Colonic mucosa (tissue), 4 donors: Measurements from ENCODE around the gene VHLL. TPM values are rescaled to one million over a fixed set of nuclear protein-coding genes. Genes with fewer than 3 reads are reported as not detected.
A peak's percentile ranks its signal among the peaks of the same experiment; 100 is the strongest.

ENCODE experiments used
- DNase-seq: peaks from one replicate; pipeline ENCODE4 v3.0.0-alpha.2; 2020
- H3K27ac ChIP-seq: fragments of 200-600 bp; one replicate; pipeline ENCODE4 v1.8.0; 2021
- H3K27me3 ChIP-seq: fragments of 200-600 bp; one replicate; pipeline ENCODE4 v1.8.0; 2021
- H3K36me3 ChIP-seq: fragments of 200-600 bp; one replicate; pipeline ENCODE4 v1.8.0; 2021
- H3K4me1 ChIP-seq: fragments of 200-600 bp; one replicate; pipeline ENCODE4 v1.8.0; 2021; ENCODE audit warnings: mild to moderate bottlenecking
- H3K4me3 ChIP-seq: fragments of 200-600 bp; one replicate; pipeline ENCODE4 v1.8.0; 2021
- H3K9ac ChIP-seq, 2 donors: one replicate each; pipeline ENCODE4 v1.7.0; 2013; ENCODE audit warnings: control low read depth in 2 of 2, low read depth in 2 of 2, low read length in 2 of 2
- H3K9me3 ChIP-seq: fragments of 200-600 bp; one replicate; pipeline ENCODE4 v1.8.0; 2021
- CTCF ChIP-seq: fragments of 200-600 bp; IDR thresholded peaks from one replicate; pipeline ENCODE4 v1.8.0; 2022; ENCODE audit warnings: antibody characterized with exemption, mild to moderate bottlenecking
- intact Hi-C: fragments of 100-400 bp; cut with DNase I; formaldehyde crosslinking; loops from one replicate; pipeline ENCODE4 v1.14.1; 2022
- total RNA-seq, 2 donors: library from RNA; stranded (reverse); fragmentation: NEBNext Ultra II Directional in 1 of 2; extraction: Animal tissue kit (Norgen Biotek cat#: 25700) in 1 of 2; gene quantifications; one replicate each; pipeline ENCODE4 v1.2.1, GENCODE V29; 2021
- donor health status: healthy.
- donor health status: DM: no; HTN: no; CAD: no.
- donor health status: DM: no; HTN: no; CAD: no.

The VHLL gene
- total RNA-seq, 2 donors from 2014 or later: not detected

GRCh38 chr1:156289857-156290256, 9.2 kb downstream of the VHLL start:
- intact Hi-C loops: no loop called here
- H3K27me3 ChIP-seq: no peaks in the 10 kb centered on the region
- DNase-seq: no peak
- H3K27ac ChIP-seq: no peak overlapping the region
- no peaks in the 10 kb centered on the region for H3K36me3 ChIP-seq
- H3K4me1 ChIP-seq: peaks cover 6% of the 10 kb centered on the region
- no peaks in the 10 kb centered on the region for H3K9me3 ChIP-seq
- no peak overlapping the region for H3K9ac ChIP-seq
- TF ChIP-seq CTCF: no peak
- H3K4me3 ChIP-seq: no peak overlapping the region

GRCh38 chr1:156286061-156286460, 13.0 kb downstream of the VHLL start:
- no peak overlapping the region for H3K27ac ChIP-seq
- no peak overlapping the region for H3K9ac ChIP-seq
- no peak for TF ChIP-seq CTCF
- intact Hi-C loops: no loop called here
- peaks cover 7% of the 10 kb centered on the region for H3K4me1 ChIP-seq
- H3K27me3 ChIP-seq: no peaks in the 10 kb centered on the region
- no peak overlapping the region for H3K4me3 ChIP-seq
- H3K9me3 ChIP-seq: no peaks in the 10 kb centered on the region
- no peak for DNase-seq
- no peaks in the 10 kb centered on the region for H3K36me3 ChIP-seq

DNA sequence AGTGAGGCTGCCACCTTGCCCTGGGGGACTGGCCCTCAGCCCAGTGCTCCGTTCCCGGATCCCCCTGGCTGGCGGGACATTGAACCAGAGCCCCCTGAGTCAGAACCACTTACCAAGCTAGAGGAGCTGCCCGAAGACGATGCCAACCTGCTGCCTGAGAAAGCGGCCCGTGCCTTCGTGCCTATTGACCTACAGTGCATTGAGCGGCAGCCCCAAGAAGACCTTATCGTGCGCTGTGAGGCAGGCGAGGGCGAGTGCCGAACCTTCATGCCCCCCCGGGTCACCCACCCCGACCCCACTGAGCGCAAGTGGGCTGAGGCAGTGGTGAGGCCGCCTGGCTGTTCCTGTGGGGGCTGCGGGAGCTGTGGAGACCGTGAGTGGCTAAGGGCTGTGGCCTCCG, 13.7 kb downstream of the VHLL start:
- no peak overlapping the region for H3K4me3 ChIP-seq
- TF ChIP-seq CTCF: no peak
- DNase-seq: no peak
- no peaks in the 10 kb centered on the region for H3K9me3 ChIP-seq
- H3K27me3 ChIP-seq: no peaks in the 10 kb centered on the region
- H3K36me3 ChIP-seq: no peaks in the 10 kb centered on the region
- no peak overlapping the region for H3K9ac ChIP-seq
- H3K4me1 ChIP-seq: peaks cover 13% of the 10 kb centered on the region
- no peak overlapping the region for H3K27ac ChIP-seq
- intact Hi-C loops: no loop called here

- peaks cover 14% of the 10 kb centered on the region for H3K4me1 ChIP-seq
- H3K9me3 ChIP-seq: no peaks in the 10 kb centered on the region
- H3K27ac ChIP-seq: no peak overlapping the region
- no peak overlapping the region for H3K4me3 ChIP-seq
- H3K27me3 ChIP-seq: no peaks in the 10 kb centered on the region
- peak overlapping the region in 1 of 2 donors; percentile 31 for H3K9ac ChIP-seq
- intact Hi-C loops: no loop called here
- TF ChIP-seq CTCF: no peak
- DNase-seq: no peak
- H3K36me3 ChIP-seq: no peaks in the 10 kb centered on the region
Observed at GRCh38 chr1:156284757-156285156, 14.3 kb downstream of the VHLL start.

GRCh38 chr1:156284112-156284511, 15.0 kb downstream of the VHLL start, which contains the start of gene TMEM79:
TSS of gene TMEM79 (plus strand) at chr1:156284325. CDS start at chr1:156285227, 902 bp downstream.
- Histone ChIP-seq H3K27ac (peak within 1 kb of the TSS; percentile 91), H3K9ac (peak within 1 kb of the TSS; percentile 64 to 77), H3K27me3 (no peaks in the 10 kb centered on the region), H3K4me3 (peak within 1 kb of the TSS; percentile 86), H3K36me3 (no peaks in the 10 kb centered on the region), H3K9me3 (no peaks in the 10 kb centered on the region), H3K4me1 (peaks cover 14% of the 10 kb centered on the region)
- peak; percentile 44 for DNase-seq
- intact Hi-C loops: no loop called here
- TF ChIP-seq CTCF: no peak

DNA sequence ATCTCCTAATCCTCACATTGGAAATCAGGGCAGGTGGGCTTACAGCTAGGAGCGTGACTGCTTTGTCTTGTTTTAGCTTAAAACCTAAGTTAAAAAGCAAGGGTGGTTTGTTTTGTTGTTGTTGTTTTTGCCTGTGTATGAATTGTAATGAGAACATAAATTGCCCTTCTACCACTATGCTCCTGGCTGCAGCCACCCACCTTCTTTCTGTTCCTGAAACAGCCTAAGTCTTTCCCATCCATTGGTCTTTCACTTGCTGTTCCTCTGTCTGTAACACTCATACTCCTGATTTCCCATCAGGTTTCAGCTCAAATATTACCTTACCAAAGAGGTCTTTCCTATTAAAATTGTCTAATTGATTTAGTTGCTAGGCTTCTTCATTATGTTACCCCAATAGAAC, 15.6 kb downstream of the VHLL start:
- Histone ChIP-seq H3K4me1 (peaks cover 14% of the 10 kb centered on the region), H3K36me3 (no peaks in the 10 kb centered on the region), H3K9ac (peak overlapping the region; percentile 64 to 77), H3K27ac (peak overlapping the region; percentile 91), H3K9me3 (no peaks in the 10 kb centered on the region), H3K27me3 (no peaks in the 10 kb centered on the region), H3K4me3 (peak overlapping the region; percentile 86)
- DNase-seq: no peak
- intact Hi-C loops: no loop called here
- TF ChIP-seq CTCF: no peak
